ENCODE results near the gene CRTAC1.

The CRTAC1 gene

DNA sequence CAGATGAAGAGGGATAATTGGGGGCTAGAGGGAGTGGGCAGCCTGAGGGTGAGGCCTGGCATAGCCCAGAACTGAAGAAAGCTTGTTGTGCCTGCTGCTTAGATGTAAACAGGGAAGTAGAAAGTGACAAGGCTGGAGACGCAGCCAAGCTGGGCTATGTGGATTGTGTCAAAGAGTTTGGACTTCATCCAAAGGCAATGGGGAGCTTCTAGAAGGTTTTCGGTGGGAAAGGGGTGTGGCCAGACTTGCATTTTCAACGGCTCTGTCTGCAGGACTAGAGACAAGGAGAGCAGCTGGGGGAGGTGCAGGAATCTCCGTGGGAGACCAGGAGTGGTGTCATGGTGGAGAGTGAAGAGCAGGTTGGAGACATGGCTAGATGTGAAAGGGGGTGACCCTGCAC lies 132.0 kb downstream of the CRTAC1 start:
- DNase-seq (ENCODE audit: low spot score) = no peak

DNA sequence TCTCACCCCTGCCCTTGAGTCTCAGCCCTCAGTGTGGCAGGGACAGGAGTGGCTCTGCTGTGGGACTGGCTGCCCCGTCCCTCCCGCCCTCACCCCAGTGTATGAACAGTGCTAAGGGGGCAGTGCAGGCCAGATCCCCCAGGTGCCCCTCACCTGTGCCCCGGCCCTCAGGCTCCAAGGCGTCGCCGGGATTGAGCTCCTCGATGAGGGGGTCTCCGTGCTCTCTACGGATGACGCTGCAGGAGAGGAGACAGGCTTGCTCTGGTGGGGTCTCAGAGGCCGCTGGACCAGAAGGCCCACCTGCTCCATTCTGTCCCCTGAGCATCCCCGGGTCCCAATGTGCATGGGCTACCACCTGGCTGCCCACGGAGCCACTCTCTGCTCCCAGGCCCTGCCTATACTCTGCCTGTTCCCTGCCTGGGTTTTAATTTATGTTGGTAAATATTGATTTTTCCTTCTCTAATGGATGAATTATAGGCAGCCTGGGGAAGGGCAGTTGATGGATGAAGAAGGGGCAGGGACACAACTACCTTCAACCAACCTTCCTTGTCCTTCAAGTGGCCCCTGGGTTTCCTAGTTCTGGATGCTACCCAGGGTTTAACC lies 133.6 kb downstream of the CRTAC1 start:
- DNase-seq (ENCODE audit: low spot score) = no peak

- DNase-seq (ENCODE audit: low spot score) = no peak
Observed at GRCh38 chr10:97895915-97896314, 134.5 kb downstream of the CRTAC1 start.

DNA sequence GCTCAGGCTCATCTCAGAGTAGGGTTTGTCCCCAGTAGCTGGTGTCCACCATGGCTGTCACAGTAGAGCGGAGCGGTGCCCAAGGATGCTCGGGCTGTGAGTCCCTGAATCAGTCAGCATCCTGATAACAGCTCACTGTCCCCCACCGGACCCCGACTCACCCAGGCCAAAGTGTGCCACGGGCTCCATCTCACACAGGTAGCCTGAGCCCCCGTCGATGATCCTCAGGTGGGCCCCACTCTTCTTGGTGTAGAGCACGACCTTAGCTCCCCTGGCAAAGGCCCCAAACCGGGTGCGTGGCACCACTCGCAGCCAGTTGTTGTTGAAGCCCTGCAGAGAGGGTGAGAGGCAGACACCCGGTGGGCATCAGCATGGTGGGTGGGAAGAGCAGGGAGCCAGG lies 135.3 kb downstream of the CRTAC1 start:
- no peak for DNase-seq (ENCODE audit: low spot score)

- DNase-seq (ENCODE audit: low spot score) = no peak
Observed at GRCh38 chr10:97894092-97894491, 136.3 kb downstream of the CRTAC1 start.

DNA sequence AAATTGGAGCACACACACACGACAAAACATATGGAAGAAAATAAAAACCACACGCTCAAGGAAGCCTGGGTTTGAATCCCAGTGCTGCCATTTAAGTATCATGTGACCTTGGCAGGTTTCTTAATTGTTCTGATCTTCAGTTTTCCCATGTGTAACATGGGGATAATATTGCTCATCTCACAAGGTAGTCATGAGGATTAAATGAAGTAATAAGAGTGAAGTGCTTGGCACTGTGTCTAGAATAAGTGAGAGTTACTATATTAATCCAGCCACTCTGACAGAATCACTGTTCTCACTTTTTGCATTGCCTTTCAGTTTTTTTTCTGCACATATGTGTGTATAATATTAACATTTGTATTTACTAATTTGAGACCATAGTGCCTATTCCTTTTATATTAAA lies 137.5 kb downstream of the CRTAC1 start:
- DNase-seq (ENCODE audit: low spot score) = no peak

DNA sequence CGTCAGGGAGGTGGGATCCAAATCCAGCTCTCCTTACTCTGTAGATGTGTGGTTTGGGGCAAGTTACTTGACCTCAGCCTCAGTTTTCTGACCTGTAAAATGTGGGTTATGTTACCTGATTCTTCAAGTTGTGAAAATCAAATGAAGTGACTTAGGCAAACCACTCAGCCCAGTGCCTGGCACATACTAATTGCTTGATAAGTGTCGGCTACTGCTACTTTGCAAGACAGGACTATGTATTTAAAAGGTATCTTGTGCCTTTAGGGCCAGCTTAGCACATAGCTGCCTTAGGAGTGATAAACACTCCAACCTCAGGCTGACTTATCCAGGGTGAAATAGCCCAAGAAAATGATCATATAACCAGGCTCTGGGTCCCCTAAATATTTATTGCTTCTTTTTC lies 137.9 kb downstream of the CRTAC1 start:
- no peak for DNase-seq (ENCODE audit: low spot score)

GRCh38 chr10:97891497-97892167 lies 138.8 kb downstream of the CRTAC1 start:
- no peak for DNase-seq (ENCODE audit: low spot score)

- no peak for DNase-seq (ENCODE audit: low spot score)
Observed at GRCh38 chr10:97889461-97890265, 140.8 kb downstream of the CRTAC1 start.

DNA sequence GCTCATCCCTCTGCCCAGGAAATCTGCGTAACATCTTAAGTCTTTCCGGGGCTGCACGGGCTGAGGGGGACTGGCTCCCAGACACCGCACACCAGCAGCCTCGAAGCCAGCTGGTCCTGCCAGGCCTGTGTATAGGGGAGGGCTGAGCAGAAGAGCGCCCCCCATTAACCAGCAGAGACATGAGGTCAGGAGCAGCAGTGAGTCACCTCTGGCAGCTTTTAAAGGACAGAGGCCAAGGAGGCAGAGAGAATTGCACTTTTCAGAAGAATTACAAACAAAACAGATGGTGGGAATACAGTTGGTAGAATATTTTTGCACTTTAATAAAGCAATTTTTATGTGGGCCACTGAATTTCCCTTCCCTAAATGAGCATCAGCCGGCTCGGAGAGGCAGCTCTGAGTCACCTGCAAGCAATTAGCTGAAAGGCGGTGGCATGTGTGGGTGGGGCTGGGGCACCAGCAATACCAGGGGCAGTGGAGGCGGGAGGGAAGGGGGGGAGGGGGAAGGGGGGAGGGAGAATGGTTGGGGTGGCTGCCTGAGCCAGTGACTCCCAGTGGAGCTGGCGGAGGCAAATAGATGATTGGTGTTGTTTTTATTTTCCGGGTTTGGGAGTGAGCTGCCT lies 141.7 kb downstream of the CRTAC1 start:
- DNase-seq (ENCODE audit: low spot score) = peak; percentile 91

DNA sequence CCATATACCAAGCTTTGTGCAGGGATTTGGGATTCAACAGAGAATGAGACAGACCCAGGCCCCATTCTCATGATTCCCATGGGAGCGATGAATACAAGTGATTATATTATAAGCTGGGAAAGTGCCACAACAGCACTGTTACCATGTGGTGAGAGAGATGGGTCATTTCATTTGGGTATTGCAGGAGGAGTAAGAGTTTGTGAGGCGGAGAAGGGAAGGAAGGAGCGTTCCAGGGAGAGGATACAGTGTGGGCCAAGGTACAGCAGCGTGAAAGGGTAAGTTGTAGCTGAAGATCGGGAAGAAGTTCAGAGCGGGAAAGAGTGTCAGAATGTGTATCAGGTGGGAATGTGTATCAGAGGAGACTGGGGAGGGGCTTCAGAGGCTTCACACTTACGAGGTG lies 142.3 kb downstream of the CRTAC1 start:
- DNase-seq (ENCODE audit: low spot score) = no peak

DNA sequence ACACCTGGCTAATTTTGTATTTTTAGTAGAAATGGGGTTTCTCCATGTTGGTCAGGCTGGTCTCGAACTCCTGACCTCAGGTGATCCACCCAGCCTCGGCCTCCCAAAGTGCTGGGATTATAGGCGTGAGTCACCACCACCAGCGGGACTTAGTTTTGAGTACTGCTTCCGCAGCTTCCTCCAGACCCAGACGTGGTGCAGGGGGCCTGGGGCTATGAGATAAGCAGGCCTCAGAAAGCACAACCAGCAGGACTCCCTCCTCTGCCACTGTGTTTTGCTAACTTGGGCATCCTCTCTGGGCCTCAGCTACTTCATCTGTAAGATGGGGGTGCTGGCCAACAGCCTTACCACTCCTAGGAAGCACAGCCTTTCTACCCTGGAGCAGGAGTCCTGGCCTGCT lies 143.0 kb downstream of the CRTAC1 start:
- DNase-seq (ENCODE audit: low spot score) = no peak

DNA sequence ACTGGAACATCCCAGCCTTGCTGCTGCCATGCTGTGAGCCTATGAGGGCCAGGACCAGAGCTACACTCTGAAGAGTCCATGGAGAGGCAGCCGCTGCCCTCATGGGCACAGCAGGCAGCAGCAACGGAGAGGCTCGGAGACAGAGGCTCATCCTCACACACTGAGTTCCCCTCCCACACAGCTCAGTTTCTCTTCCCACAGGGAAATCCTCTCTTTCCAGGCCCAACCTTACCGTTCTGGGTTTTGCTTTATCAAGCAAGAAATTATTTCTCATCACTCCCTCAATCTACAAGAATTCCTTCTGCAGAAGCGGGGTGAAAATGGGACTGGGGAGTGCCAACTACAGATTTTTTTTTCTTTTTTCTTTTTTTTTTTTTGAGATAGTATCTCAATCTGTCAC lies 144.1 kb downstream of the CRTAC1 start:
- no peak for DNase-seq (ENCODE audit: low spot score)

GRCh38 chr10:97883092-97883485 lies 147.3 kb downstream of the CRTAC1 start:
- DNase-seq (ENCODE audit: low spot score) = no peak

DNA sequence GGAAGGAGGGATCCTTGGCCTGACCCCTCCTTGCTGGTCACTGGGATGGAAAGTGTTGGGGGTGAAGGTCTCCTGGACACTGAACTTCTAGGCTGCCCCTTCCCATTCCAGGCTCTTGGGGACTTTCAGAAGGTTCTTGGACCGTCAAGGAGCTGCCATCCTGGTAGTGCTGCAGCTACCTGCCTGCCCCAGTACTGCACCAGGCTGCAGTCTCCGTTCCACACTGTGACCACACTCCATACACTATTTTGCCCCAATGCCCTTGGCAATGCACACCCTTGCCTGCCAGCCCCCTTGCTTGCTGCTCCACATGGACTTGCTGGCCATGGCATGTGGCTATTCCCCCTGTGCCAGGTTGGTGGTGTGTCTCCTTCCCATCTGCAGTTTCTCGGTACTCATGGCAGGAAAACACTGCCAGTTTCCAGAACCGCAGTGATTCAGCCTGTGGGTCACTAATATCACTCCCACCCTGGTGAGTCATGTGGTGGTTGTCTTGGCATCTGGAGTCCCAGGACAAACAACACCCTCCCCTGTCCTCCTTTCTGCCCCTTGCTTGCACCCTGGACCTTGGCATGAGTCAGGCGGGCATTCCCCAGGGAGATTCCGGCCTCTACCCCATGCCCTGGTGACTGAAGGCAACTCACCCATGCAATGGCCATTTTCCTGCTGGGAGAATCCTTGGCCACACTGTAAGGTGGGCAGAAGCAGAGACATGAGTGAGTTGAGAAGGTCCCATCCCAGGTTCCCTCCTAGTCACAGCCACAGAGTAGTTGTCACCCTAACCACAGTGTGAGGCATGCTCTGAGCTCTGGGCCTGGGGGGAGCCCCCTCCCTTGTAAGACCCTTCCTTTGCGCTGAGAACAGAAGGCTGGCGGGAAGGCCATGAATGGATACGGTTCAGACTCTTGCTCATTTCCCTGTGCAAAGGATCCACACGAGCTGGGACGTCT lies 148.0 kb downstream of the CRTAC1 start:
- peak; percentile 93 for DNase-seq (ENCODE audit: low spot score)

DNA sequence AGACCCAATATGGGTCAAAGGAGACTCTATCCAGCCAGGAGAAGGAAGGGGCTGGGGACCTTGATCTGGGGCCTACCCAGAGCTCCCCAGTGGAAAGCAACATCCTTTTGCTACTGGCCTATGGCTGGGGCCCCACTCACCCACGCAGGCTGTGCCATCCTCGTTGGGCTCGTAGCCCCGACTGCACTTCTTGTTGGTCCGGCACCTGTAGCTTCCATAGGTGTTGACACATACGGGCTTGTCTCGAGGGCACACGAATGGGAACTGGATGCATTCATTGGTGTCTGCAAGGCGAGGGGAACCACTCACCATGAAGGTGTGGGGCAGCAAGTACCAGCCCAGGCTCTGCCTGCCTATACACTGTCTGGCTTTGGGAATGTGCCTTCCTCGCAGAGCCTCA lies 150.3 kb downstream of the CRTAC1 start:
- DNase-seq (ENCODE audit: low spot score) = no peak

- DNase-seq (ENCODE audit: low spot score) = no peak
Observed at GRCh38 chr10:97879241-97879640, 151.2 kb downstream of the CRTAC1 start.

DNA sequence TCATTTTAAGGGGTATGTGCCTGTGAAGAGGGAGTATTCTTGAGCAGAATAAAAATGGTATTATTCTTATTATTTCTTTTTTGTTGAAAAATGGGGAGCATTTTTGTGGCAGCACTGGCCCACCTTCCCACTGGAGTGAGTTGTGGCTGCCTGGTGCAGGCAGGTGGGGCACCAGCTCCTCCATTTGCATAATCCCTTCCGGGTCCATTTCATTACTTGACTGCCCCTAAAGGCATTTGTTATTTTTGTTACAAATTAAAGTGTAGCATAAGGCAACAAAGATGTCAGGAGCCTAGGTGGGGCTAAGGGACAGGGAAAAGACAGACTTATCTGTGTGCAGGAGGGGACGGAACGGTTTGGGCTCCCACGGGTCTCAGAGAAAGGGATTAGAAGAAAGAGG lies 154.0 kb downstream of the CRTAC1 start:
- no peak for DNase-seq (ENCODE audit: low spot score)

GRCh38 chr10:97875391-97875790 lies 155.0 kb downstream of the CRTAC1 start:
- DNase-seq (ENCODE audit: low spot score) = no peak

GRCh38 chr10:97874332-97874731 lies 156.1 kb downstream of the CRTAC1 start:
- DNase-seq (ENCODE audit: low spot score) = no peak

DNA sequence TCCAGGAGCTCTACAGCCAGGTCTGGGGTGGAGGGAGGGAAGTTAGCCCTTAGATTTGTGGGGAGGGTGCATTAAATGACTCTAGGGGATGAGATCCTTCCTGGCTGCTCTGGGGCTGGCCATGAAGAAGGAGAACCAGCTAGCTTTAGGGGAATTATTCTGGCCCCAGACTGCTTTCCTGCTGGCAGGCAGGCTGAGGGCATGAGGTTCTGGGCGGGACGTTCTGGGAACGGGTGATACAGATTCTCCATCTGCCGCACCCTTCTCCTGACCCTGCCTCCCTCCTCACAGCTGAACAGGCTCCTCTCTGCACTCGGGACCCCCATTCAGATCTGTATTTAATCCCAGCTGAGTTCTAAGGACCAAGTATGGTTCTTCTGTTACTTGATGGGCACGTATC lies 156.9 kb downstream of the CRTAC1 start:
- DNase-seq (ENCODE audit: low spot score) = no peak

GRCh38 chr10:97870990-97871389 lies 159.4 kb downstream of the CRTAC1 start:
- DNase-seq (ENCODE audit: low spot score) = no peak

All from SW480 (cell line).